Caco-2 (cell line): ENCODE results near the gene TEX50. TPM values are rescaled to one million over a fixed set of nuclear protein-coding genes. Genes with fewer than 3 reads are reported as not detected.
"Not testable (repeated sequence)": the region's sequence is repeated elsewhere in the genome, so short reads cannot be mapped to it uniquely, and the experiment has no call there.

Experiments
- BruUV-seq: library from RNA; stranded (reverse); fragments of 400-500 nt; replicated peaks from 2 replicates; lab custom pipeline; 2021; lab: Mats Ljungman, UMichigan
- CTCF ChIA-PET: fragments of 300-600 bp; sonication (Branson Sonifier 250); formaldehyde crosslinking; loops from one replicate; lab custom pipeline; 2022; ENCODE audit warnings: antibody characterized with exemption; lab: Charles Lee
- POLR2A ChIA-PET: fragments of 300-600 bp; sonication (Branson Sonifier 250); formaldehyde crosslinking; loops from one replicate; lab custom pipeline; 2022; ENCODE audit warnings: antibody characterized with exemption; lab: Charles Lee
- DNase-seq, 2 experiments: peaks; one replicate each; pipeline versions ENCODE4 v3.0.0 to v3.0.0-alpha.2; 2020 to 2022
- H3K27me3 ChIP-seq: replicated peaks from 2 replicates; pipeline ENCODE4 v1.6.0; 2011; ENCODE audit warnings: low read length; ENCODE audit not compliant: control insufficient read depth, insufficient read depth
- H3K36me3 ChIP-seq: 2 replicates; pipeline ENCODE4 v1.5.1; 2011; ENCODE audit warnings: low read length; ENCODE audit not compliant: control insufficient read depth, insufficient read depth
- H3K4me1 ChIP-seq: fragments of 250-450 bp; sonication (Bioruptor Pico); 2 replicates; pipeline ENCODE4 v1.5.1; 2020; ENCODE audit warnings: mild to moderate bottlenecking
- H3K4me3 ChIP-seq: 2 replicates; pipeline ENCODE4 v1.5.1; 2011; ENCODE audit warnings: low read depth, mild to moderate bottlenecking, control low read depth, low read length
- H3K9me3 ChIP-seq: fragments of 250-450 bp; sonication (Bioruptor Pico); 2 replicates; pipeline ENCODE4 v1.5.1; 2020; ENCODE audit warnings: mild to moderate bottlenecking, moderate library complexity
- H3K27ac Mint-ChIP-seq: one replicate; pipeline ENCODE4 v1.8.0; 2022; ENCODE audit warnings: mixed read lengths; ENCODE audit not compliant: unreplicated experiment
- H3K27me3 Mint-ChIP-seq: one replicate; pipeline ENCODE4 v1.8.0; 2022; ENCODE audit warnings: mixed read lengths; ENCODE audit not compliant: insufficient read depth, unreplicated experiment
- H3K36me3 Mint-ChIP-seq: one replicate; pipeline ENCODE4 v1.8.0; 2022; ENCODE audit warnings: mild to moderate bottlenecking, mixed read lengths; ENCODE audit not compliant: insufficient read depth, unreplicated experiment
- H3K4me1 Mint-ChIP-seq: one replicate; pipeline ENCODE4 v1.8.0; 2022; ENCODE audit warnings: low read depth, mixed read lengths; ENCODE audit not compliant: unreplicated experiment
- H3K4me3 Mint-ChIP-seq: one replicate; pipeline ENCODE4 v1.8.0; 2022; ENCODE audit warnings: mild to moderate bottlenecking, moderate library complexity, mixed read lengths; ENCODE audit not compliant: unreplicated experiment
- H3K9me3 Mint-ChIP-seq: one replicate; pipeline ENCODE4 v1.8.0; 2022; ENCODE audit warnings: mixed read lengths; ENCODE audit not compliant: unreplicated experiment
- intact Hi-C: fragments of 100-400 bp; cut with micrococcal nuclease; formaldehyde crosslinking; loops from one replicate; pipeline ENCODE4 v1.10.0; 2022; ENCODE audit not compliant: unreplicated experiment
- total RNA-seq: library from RNA; stranded (reverse); gene quantifications from 2 replicates; pipeline ENCODE4 v1.2.3, GENCODE V29; 2022
- TF ChIP-seq, protein P1 (sequence below), 2 experiments: fragments of 200-600 bp in 1 of 2; IDR thresholded peaks; 1 replicate in 1 of 2; 2 replicates in 1 of 2; pipeline versions ENCODE4 v1.5.1 to v1.8.0; 2011 to 2022; ENCODE audit warnings: antibody characterized with exemption in 1 of 2, control low read depth in 1 of 2, inconsistent platforms in 1 of 2, low read depth in 1 of 2, low read length in 1 of 2, mild to moderate bottlenecking in 1 of 2, moderate library complexity in 1 of 2; ENCODE audit not compliant: insufficient read depth in 1 of 2, severe bottlenecking in 1 of 2, unreplicated experiment in 1 of 2

TEX50 gene
- total RNA-seq, 1 experiment from 2014 or later = not detected

GRCh38 chr1:173682184-173682583 is 47.0 kb downstream of the TEX50 start:
- H3K27me3 ChIP-seq = no peaks in the 10 kb centered on the region
- TF ChIP-seq, protein P1, sequence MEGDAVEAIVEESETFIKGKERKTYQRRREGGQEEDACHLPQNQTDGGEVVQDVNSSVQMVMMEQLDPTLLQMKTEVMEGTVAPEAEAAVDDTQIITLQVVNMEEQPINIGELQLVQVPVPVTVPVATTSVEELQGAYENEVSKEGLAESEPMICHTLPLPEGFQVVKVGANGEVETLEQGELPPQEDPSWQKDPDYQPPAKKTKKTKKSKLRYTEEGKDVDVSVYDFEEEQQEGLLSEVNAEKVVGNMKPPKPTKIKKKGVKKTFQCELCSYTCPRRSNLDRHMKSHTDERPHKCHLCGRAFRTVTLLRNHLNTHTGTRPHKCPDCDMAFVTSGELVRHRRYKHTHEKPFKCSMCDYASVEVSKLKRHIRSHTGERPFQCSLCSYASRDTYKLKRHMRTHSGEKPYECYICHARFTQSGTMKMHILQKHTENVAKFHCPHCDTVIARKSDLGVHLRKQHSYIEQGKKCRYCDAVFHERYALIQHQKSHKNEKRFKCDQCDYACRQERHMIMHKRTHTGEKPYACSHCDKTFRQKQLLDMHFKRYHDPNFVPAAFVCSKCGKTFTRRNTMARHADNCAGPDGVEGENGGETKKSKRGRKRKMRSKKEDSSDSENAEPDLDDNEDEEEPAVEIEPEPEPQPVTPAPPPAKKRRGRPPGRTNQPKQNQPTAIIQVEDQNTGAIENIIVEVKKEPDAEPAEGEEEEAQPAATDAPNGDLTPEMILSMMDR (IDR thresholded peaks at IDR 0.05; ENCODE audit: insufficient read depth in 1 of 2, low read depth in 1 of 2, low read length in 1 of 2, severe bottlenecking in 1 of 2, unreplicated experiment in 1 of 2) = no peak
- DNase-seq = no peak
- Mint-ChIP-seq H3K4me3 (no peak overlapping the region), H3K27ac (no peak overlapping the region), H3K27me3 (no peaks in the 10 kb centered on the region), H3K9me3 (no peaks in the 10 kb centered on the region), H3K36me3 (no peaks in the 10 kb centered on the region), H3K4me1 (peaks cover 7% of the 10 kb centered on the region)
- no peaks in the 10 kb centered on the region for H3K4me1 ChIP-seq
- H3K4me3 ChIP-seq = no peak overlapping the region
- ChIA-PET CTCF (no interaction called here), POLR2A (no interaction called here)
- no peaks in the 10 kb centered on the region for H3K9me3 ChIP-seq
- no peaks in the 10 kb centered on the region for H3K36me3 ChIP-seq
- no TSS peak for BruUV-seq
- intact Hi-C loops = no loop called here

GRCh38 chr1:173683838-173684237 is 48.7 kb downstream of the TEX50 start:
- H3K36me3 ChIP-seq, H3K4me3 ChIP-seq, H3K9me3 ChIP-seq, H3K27ac Mint-ChIP-seq, POLR2A ChIA-PET, H3K27me3 Mint-ChIP-seq, intact Hi-C loops, H3K4me3 Mint-ChIP-seq, H3K9me3 Mint-ChIP-seq, H3K36me3 Mint-ChIP-seq, DNase-seq, H3K27me3 ChIP-seq, H3K4me1 ChIP-seq, BruUV-seq: not testable (repeated sequence)
- peaks cover 15% of the 10 kb centered on the region for H3K4me1 Mint-ChIP-seq
- CTCF ChIA-PET = interaction anchor here (0.6 kb wide), 1 partner anchor 13 kb away, joined by 4 read pairs; no protein-coding TSS in a partner anchor

- H3K36me3 Mint-ChIP-seq, BruUV-seq, H3K4me3 ChIP-seq, CTCF ChIA-PET, H3K27me3 ChIP-seq, H3K9me3 ChIP-seq, H3K4me3 Mint-ChIP-seq, H3K4me1 ChIP-seq, H3K36me3 ChIP-seq, H3K27me3 Mint-ChIP-seq, H3K9me3 Mint-ChIP-seq, H3K27ac Mint-ChIP-seq, POLR2A ChIA-PET, DNase-seq: not testable (repeated sequence)
- peaks cover 20% of the 10 kb centered on the region for H3K4me1 Mint-ChIP-seq
- intact Hi-C loops = loop anchor here (5.0 kb wide), 1 partner anchor 263 kb away; no protein-coding TSS in a partner anchor
These were observed 50.0 kb downstream of the TEX50 start for GRCh38 chr1:173685121-173685520.

Other genes with a start within 250 kb of the TEX50 start
- gene PRDX6, start 158.0 kb upstream of the TEX50 start, total RNA-seq = 513 and 540 TPM in 2 replicates
- not detected in 2 replicates for gene SLC9C2, start 32.3 kb upstream of the TEX50 start, total RNA-seq
- gene ANKRD45, start 34.5 kb downstream of the TEX50 start, total RNA-seq = not detected in 2 replicates
- 11.7 and 12.8 TPM in 2 replicates for gene KLHL20, start 79.6 kb downstream of the TEX50 start, total RNA-seq
- 41.3 and 45.1 TPM in 2 replicates for gene DARS2, start 189.3 kb downstream of the TEX50 start, total RNA-seq
- gene CENPL, start 189.5 kb downstream of the TEX50 start, total RNA-seq = 21.3 and 23.1 TPM in 2 replicates
- 559 and 641 TPM in 2 replicates for gene GAS5, start 232.7 kb downstream of the TEX50 start, total RNA-seq
- gene ZBTB37, start 233.0 kb downstream of the TEX50 start, total RNA-seq = 8.1 and 8.4 TPM in 2 replicates